Measurements from ENCODE around the gene DGCR6L. TPM values are rescaled to one million over a fixed set of nuclear protein-coding genes. Genes with fewer than 3 reads are reported as not detected.
"Not testable (repeated sequence)": the region's sequence is repeated elsewhere in the genome, so short reads cannot be mapped to it uniquely, and the experiment has no call there.

Gene DGCR6L
- total RNA-seq, 1 donor from 2014 or later: 40.0 TPM

DNA sequence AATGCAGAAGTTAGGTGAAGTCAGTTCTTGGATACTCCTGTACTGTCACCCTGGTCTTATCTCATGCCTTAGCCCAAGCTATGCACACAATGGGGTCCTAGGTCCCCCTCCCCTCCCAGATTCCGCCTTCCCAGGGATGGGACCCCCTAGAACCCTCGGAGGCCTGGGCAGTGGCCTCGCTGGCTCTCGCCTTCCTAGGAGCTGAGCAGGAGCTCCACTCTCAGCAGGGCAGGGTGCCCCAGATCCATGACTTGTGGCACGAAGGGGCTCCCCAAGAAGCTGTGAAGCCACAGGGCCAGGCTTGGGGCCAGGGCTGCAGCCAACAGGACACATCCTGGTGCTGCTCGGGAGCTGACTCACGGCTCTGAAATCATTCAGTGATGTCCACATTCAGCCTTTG is 9.7 kb downstream of the DGCR6L start:
- not testable (repeated sequence) for DNase-seq (ENCODE audit: low spot score)

GRCh38 chr22:20308806-20309650 is 10.8 kb downstream of the DGCR6L start:
- peak; percentile 45 for DNase-seq (ENCODE audit: low spot score)

GRCh38 chr22:20307448-20308447 is 12.1 kb downstream of the DGCR6L start:
- not testable (repeated sequence) for DNase-seq (ENCODE audit: low spot score)

GRCh38 chr22:20306646-20307447 is 13.0 kb downstream of the DGCR6L start:
- DNase-seq (ENCODE audit: low spot score): not testable (repeated sequence)

GRCh38 chr22:20305894-20306645 is 13.8 kb downstream of the DGCR6L start:
- no peak for DNase-seq (ENCODE audit: low spot score)

- not testable (repeated sequence) for DNase-seq (ENCODE audit: low spot score)
These were observed 14.5 kb downstream of the DGCR6L start for GRCh38 chr22:20305230-20305893.

DNA sequence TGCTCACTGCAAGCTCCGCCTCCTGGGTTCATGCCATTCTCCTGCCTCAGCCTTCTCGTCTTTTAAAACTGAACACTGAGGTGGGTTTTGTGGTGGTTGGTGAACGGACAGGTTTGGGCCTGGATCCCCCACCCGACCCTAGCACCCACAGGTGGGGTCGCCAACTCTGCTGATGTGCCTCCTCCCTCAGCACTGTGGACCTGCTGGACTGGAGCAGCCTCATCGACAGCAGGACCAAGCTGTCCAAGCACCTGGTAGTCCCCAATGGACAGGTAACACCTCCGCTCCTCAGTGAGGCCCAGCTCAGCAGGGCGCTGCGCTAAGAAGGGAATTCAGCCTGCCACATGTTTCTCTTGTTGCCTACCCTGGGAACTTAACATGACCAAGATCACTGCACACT is 15.2 kb downstream of the DGCR6L start:
- DNase-seq (ENCODE audit: low spot score): no peak

DNA sequence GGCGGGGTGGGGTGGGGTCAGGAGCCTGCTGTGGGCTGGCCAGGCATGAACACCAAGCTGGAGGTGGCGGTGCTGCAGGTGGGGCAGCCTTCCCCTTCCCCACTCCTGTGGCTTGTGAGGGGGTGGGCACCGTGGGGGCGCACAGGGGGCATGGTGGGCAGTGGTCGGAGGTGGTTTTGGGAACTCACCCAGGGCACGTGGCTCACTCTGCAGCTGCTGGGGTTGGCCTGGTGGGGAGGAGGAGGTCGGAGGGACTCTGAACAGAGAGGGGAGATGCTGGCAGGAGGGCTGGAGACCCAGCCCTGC is 16.7 kb downstream of the DGCR6L start:
- DNase-seq (ENCODE audit: low spot score): not testable (repeated sequence)

- peak; percentile 64 for DNase-seq (ENCODE audit: low spot score)
These were observed 17.2 kb downstream of the DGCR6L start for GRCh38 chr22:20302438-20303228.

- DNase-seq (ENCODE audit: low spot score): no peak
These were observed 20.1 kb downstream of the DGCR6L start for GRCh38 chr22:20299746-20300136.

GRCh38 chr22:20298803-20299745 is 20.8 kb downstream of the DGCR6L start:
- DNase-seq (ENCODE audit: low spot score): peak; percentile 88

- DNase-seq (ENCODE audit: low spot score): no peak
These were observed 21.6 kb downstream of the DGCR6L start for GRCh38 chr22:20298110-20298802.

DNA sequence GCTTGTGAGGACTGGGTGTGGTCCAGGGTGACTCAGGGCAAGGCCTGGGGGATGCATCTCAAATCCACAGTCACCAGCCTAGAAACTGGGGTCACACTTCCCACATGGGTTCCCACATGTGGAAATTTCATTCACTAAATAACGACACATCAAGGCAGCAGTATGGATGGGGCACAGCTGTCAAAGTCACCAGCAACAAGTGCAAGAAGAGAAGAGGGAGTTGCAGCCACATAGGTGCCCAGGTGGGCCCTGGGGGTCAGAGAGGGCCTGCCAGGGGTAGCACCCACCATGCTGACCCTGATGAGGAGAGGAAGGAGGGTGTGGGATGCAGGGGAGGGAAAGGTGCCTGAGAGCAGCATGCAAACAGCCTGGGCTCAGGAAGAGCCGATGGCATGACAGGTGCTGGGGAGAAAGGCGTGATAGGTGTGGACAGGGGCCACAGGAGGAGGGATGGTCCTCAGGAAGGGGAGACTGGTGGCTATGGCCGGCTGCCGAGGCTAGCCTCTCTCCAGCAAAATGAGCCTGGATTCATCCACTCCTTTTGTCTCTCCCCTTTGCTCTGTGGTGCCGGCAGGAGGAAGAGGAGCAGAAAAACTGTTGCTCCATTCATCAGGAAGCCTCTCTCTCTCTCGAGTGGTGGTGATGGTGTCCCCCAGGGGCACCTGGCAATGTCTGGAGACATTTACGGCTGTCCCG is 22.3 kb downstream of the DGCR6L start:
- no peak for DNase-seq (ENCODE audit: low spot score)

DNA sequence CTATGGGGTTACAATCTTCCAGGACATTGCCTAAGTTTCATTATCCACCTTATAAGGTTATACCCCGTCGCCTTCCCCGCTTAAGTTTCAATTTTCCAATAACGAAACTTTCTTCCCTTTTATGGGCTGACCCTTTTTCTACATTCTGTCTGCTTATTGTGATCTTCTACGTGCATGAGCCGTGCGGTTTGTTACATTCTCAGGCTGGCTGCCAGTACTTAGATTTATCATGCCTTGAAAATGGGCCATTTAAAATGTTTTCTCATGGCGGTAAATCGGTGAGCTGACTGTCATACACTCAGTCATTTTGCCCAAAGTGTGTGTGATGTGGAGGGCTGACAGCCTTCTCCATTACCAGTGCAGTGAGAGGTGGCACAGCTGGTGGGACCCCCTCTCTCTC is 23.3 kb downstream of the DGCR6L start:
- DNase-seq (ENCODE audit: low spot score): no peak

DNA sequence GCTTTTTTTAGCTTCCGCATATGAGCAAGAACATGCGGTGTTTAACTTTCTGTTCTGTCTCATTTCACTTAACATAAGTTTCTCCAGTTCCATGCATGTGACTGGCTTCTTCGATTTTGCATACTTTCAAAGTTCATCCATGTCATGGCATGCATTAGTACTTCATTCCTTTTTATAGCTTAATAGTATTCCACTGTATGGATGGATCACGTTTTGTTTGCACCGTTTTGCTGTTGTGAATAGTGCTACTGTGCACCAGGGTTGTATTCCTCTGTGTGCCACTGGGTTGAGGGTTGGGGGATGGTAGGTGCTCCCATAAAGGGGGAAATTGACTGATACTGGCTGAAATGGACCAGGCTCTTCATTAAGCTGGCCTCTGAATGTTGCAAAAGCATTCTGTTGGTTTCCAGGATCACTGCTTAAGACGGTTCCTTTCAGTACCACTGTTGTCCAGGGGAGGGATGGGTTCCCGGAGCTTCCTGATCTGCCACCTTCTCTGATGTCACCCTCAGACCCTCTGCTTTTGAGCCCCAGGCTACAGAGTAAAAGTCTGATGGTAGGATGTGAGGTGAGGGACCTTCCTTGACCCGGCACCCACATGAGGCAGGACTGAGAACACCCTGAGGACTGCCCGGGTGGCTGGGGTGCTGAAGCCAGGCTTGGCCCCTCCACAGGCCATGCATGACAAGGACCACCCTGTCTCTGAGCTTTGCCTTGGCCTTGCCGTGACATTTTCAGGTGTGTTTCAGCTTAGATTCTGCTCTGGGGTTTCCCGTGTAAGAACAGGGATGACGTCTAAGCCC is 24.4 kb downstream of the DGCR6L start:
- DNase-seq (ENCODE audit: low spot score): no peak

DNA sequence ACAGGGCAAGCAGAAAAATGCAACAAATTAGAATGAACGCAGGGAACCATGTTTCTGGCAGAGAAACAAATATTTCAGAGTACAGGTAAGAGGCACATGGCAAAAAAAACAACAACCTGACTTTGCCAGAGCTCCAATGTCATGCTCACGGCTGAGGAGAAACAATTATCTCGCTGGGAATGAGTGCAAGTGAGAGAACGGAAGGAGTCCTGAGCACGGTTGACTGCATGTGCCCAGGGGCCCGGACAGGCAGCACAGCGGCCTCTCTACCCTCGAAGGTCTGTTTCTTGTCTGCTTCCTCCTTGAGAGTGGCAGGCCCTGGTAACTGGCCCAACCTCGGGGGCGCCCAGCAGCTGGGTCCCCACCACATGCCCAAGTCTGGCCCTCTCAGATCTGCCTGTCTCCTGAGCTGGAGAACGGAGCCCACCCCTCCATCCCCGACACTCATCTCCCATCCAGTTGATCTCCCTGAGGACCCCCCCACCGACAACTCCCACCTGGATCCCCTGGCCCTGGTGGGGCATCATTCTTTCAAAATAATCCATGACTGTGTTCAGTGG is 27.1 kb downstream of the DGCR6L start:
- no peak for DNase-seq (ENCODE audit: low spot score)
